ENCODE data around the gene STON2.

GRCh38 chr14:81366884-81367283 lies 33.2 kb downstream of the STON2 start:
- TF ChIP-seq YY1 (IDR thresholded peaks at IDR 0.05; ENCODE audit: insufficient read depth, insufficient read length) (no peak), ZNF274 (IDR thresholded peaks at IDR 0.05; ENCODE audit: low read depth, low read length) (no peak), SUZ12 (IDR thresholded peaks at IDR 0.05; ENCODE audit: extremely low read depth, insufficient read depth, insufficient read length) (no peak)

Data from NT2/D1 (cell line).